Gastrocnemius medialis (tissue), 4 donors: Measurements from ENCODE around the gene SPATA25.

Experiments used
- POLR2A ChIP-seq, 2 donors: fragments of 450-650 bp; IDR thresholded peaks; one replicate each; pipeline ENCODE4 v1.6.1; 2017; ENCODE audit warnings: antibody characterized with exemption in 2 of 2, mild to moderate bottlenecking in 2 of 2, moderate library complexity in 2 of 2
- TF ChIP-seq, protein P1 (sequence below), 5 experiments: fragments of 450-650 bp in 3 of 5; fragments of 200-600 bp in 2 of 5; sonication (generic) in 2 of 5; IDR thresholded peaks in 4 of 5; conservative IDR thresholded peaks in 1 of 5; 1 replicate in 4 of 5; 2 replicates in 1 of 5; pipeline ENCODE4 v1.5.1; 2016 to 2019; ENCODE audit warnings: antibody characterized with exemption in 5 of 5, mild to moderate bottlenecking in 3 of 5, moderate library complexity in 3 of 5

DNA sequence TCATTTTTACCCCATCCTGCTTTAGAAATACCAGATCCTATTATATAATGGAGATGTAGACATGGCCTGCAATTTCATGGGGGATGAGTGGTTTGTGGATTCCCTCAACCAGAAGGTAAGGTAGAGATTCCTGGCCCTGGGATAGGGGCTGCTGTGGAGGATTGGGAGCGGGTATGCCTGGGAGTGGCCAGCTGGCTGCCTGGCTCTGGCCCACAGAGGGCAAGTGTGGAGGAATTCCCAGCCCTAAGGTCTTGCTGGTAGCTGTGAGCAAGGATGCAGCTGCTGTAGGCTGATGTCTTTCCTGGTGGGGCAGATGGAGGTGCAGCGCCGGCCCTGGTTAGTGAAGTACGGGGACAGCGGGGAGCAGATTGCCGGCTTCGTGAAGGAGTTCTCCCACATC, 10.3 kb upstream of the SPATA25 start:
- TF ChIP-seq, protein P1, sequence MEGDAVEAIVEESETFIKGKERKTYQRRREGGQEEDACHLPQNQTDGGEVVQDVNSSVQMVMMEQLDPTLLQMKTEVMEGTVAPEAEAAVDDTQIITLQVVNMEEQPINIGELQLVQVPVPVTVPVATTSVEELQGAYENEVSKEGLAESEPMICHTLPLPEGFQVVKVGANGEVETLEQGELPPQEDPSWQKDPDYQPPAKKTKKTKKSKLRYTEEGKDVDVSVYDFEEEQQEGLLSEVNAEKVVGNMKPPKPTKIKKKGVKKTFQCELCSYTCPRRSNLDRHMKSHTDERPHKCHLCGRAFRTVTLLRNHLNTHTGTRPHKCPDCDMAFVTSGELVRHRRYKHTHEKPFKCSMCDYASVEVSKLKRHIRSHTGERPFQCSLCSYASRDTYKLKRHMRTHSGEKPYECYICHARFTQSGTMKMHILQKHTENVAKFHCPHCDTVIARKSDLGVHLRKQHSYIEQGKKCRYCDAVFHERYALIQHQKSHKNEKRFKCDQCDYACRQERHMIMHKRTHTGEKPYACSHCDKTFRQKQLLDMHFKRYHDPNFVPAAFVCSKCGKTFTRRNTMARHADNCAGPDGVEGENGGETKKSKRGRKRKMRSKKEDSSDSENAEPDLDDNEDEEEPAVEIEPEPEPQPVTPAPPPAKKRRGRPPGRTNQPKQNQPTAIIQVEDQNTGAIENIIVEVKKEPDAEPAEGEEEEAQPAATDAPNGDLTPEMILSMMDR (IDR thresholded peaks at IDR 0.05 in 4 of 5, conservative IDR thresholded peaks at IDR 0.05 in 1 of 5) = no peak
- TF ChIP-seq POLR2A (IDR thresholded peaks at IDR 0.05) = no peak
